K562 (cell line): ENCODE results near the gene BATF. TPM values are rescaled to one million over a fixed set of nuclear protein-coding genes. Genes with fewer than 3 reads are reported as not detected.
A peak's percentile ranks its signal among the peaks of the same experiment; 100 is the strongest.

Source experiments
- ATAC-seq: fragments of 200-7000 bp; cut with Tn5 transposase; 3 replicates; pipeline ENCODE4 v1.9.1; 2020; ENCODE audit warnings: moderate library complexity
- BruUV-seq: library from RNA; stranded (reverse); fragments of 400-500 nt; replicated peaks from 2 replicates; lab custom pipeline; 2021; lab: Mats Ljungman, UMichigan
- CTCF ChIA-PET: fragments of 300-600 bp; formaldehyde crosslinking; extraction: SDS; loops from one replicate; lab custom pipeline; 2021; ENCODE audit warnings: low intra/inter-chr PET ratio; lab: Yijun Ruan, JAX
- POLR2A ChIA-PET: fragments of 300-600, 350-650 bp; sonication (Branson Sonifier 250); formaldehyde crosslinking; extraction: SDS; loops from one replicate; lab custom pipeline; 2021; ENCODE audit warnings: antibody characterized with exemption, inconsistent platforms; lab: Yijun Ruan, JAX
- DNase-seq, 4 experiments: peaks; one replicate each; pipeline versions ENCODE4 v3.0.0 to v3.0.0-alpha.2; 2011 to 2018; ENCODE audit warnings: low spot score in 3 of 4, mixed read lengths in 3 of 4; ENCODE audit errors: extremely low read depth in 1 of 4
- FAIRE-seq: peaks from 2 replicates; lab custom pipeline; 2011; peaks lifted over from hg19 to GRCh38; lab: Jason Lieb, UNC
- H2AFZ ChIP-seq: 2 replicates; pipeline ENCODE4 v1.6.0; 2011; ENCODE audit warnings: low read depth, low read length, control low read depth, inconsistent platforms
- H3K27ac ChIP-seq: fragments of 200-600 bp; 3 replicates; pipeline ENCODE4 v1.8.0; 2011; ENCODE audit warnings: low read depth, mild to moderate bottlenecking, control low read depth, inconsistent platforms, low read length, moderate library complexity, mixed read lengths; ENCODE audit errors: extremely low read depth
- H3K27me3 ChIP-seq, 2 experiments: fragments of 300-600 bp in 1 of 2; 2 replicates in 1 of 2; 3 replicates in 1 of 2; pipeline versions ENCODE4 v1.6.0 to v1.8.0; 2011; ENCODE audit warnings: inconsistent platforms in 2 of 2, low read length in 2 of 2, mild to moderate bottlenecking in 1 of 2, mixed read lengths in 1 of 2, moderate library complexity in 1 of 2; ENCODE audit not compliant: control insufficient read depth in 2 of 2, insufficient read depth in 2 of 2
- H3K36me3 ChIP-seq: fragments of 300-600 bp; 3 replicates; pipeline ENCODE4 v1.8.0; 2011; ENCODE audit warnings: mild to moderate bottlenecking, low read length, inconsistent platforms; ENCODE audit not compliant: control insufficient read depth, insufficient read depth
- H3K4me1 ChIP-seq, 2 experiments: fragments of 200-600 bp in 1 of 2; replicated peaks in 1 of 2; 2 replicates in 1 of 2; 3 replicates in 1 of 2; pipeline versions ENCODE4 v1.5.1 to v1.8.0; 2011; ENCODE audit warnings: inconsistent platforms in 2 of 2, low read length in 2 of 2, mild to moderate bottlenecking in 1 of 2, mixed read lengths in 1 of 2, moderate library complexity in 1 of 2; ENCODE audit not compliant: control insufficient read depth in 2 of 2, insufficient read depth in 2 of 2
- H3K4me2 ChIP-seq: 2 replicates; pipeline ENCODE4 v1.6.1; 2011; ENCODE audit warnings: low read length, control low read depth, inconsistent platforms, mixed read lengths; ENCODE audit not compliant: insufficient read depth
- H3K4me3 ChIP-seq: fragments of 200-600 bp; sonication (generic), shearing (Covaris generic); 2 replicates; pipeline ENCODE4 v1.5.1; 2016; ENCODE audit warnings: control low read depth, inconsistent platforms
- H3K79me2 ChIP-seq: fragments of 200-600 bp; 3 replicates; pipeline ENCODE4 v1.8.0; 2011; ENCODE audit warnings: low read length, inconsistent platforms; ENCODE audit not compliant: control insufficient read depth, insufficient read depth
- H3K9ac ChIP-seq, 2 experiments: 2 replicates each; pipeline versions ENCODE4 v1.6.0 to v1.6.1; 2011; ENCODE audit warnings: low read depth in 2 of 2, low read length in 2 of 2, control low read depth in 1 of 2, inconsistent platforms in 1 of 2, mild to moderate bottlenecking in 1 of 2, mixed read lengths in 1 of 2; ENCODE audit not compliant: insufficient read depth in 1 of 2
- H3K9me1 ChIP-seq: one replicate; pipeline ENCODE4 v1.6.0; 2011; ENCODE audit warnings: inconsistent platforms, mild to moderate bottlenecking, low read length, moderate library complexity; ENCODE audit not compliant: control insufficient read depth, insufficient read depth
- H3K9me3 ChIP-seq: replicated peaks from 2 replicates; pipeline ENCODE4 v1.5.1; 2011; ENCODE audit warnings: low read depth, low read length, inconsistent platforms; ENCODE audit not compliant: control insufficient read depth, insufficient read depth
- H4K20me1 ChIP-seq: replicated peaks from 2 replicates; pipeline ENCODE4 v1.6.1; 2011; ENCODE audit warnings: low read length, inconsistent platforms, mixed read lengths; ENCODE audit not compliant: control insufficient read depth, insufficient read depth
- RAD21 ChIP-seq, 2 experiments: fragments of 250-450 bp in 1 of 2; fragments of 450-650 bp in 1 of 2; sonication (Bioruptor Pico) in 1 of 2; formaldehyde crosslinking in 1 of 2; IDR thresholded peaks in 1 of 2; conservative IDR thresholded peaks in 1 of 2; 2 replicates each; pipeline versions ENCODE4 v1.4.0 to v1.8.0; 2020 to 2022; ENCODE audit warnings: mild to moderate bottlenecking in 2 of 2, moderate library complexity in 1 of 2
- TAL1 ChIP-seq: fragments of 450-650 bp; IDR thresholded peaks from 2 replicates; pipeline ENCODE4 v1.6.1; 2016; ENCODE audit warnings: mild to moderate bottlenecking
- ZFP36 ChIP-seq: fragments of 150-350 bp; IDR thresholded peaks from 2 replicates; pipeline ENCODE4 v1.6.1; 2018; ENCODE audit warnings: low read length, low read depth; ENCODE audit not compliant: partially characterized antibody
- ZKSCAN1 ChIP-seq: fragments of 150-350 bp; IDR thresholded peaks from 2 replicates; pipeline ENCODE4 v1.6.1; 2016; ENCODE audit warnings: low read depth, low read length
- WGBS: fragments of 100-300 bp; shearing (Covaris generic); methylation state at CpG from one replicate; pipeline ENCODE4 v1.1.6; 2016; ENCODE audit warnings: low coverage, mixed read lengths; ENCODE audit not compliant: insufficient coverage; ENCODE audit errors: missing lambda C conversion rate; 5-methylcytosine and 5-hydroxymethylcytosine counted together
- in situ Hi-C: fragments of 300-500 bp; cut with MboI; formaldehyde crosslinking; loops from 4 replicates; pipeline ENCODE4 v1.15.0; 2018; ENCODE audit warnings: inconsistent platforms, mixed read lengths
- intact Hi-C: fragments of 100-400 bp; cut with micrococcal nuclease; formaldehyde crosslinking; loops from 2 replicates; pipeline ENCODE4 v1.14.2; 2022
- polyA plus RNA-seq, 8 experiments: library from polyadenylated mRNA; depleted of rRNA in 4 of 8; stranded (reverse) in 5 of 8; unstranded in 3 of 8; fragments of >200 nt; fragmentation: Nextera tagmentation in 2 of 8; fragmentation: Illumina TruSeq in 1 of 8; extraction: Ambion mirVana in 2 of 8; extraction: Trizol in 1 of 8; gene quantifications; 2 replicates each; pipeline versions ENCODE4 v1.2.1 to v1.2.3, GENCODE V29; 2011 to 2014; ENCODE audit warnings: inconsistent platforms in 1 of 8, missing spikeins in 1 of 8
- total RNA-seq, 7 experiments: library from RNA; depleted of rRNA in 6 of 7; stranded (reverse); fragments of >200 nt in 6 of 7; fragmentation: Illumina TruSeq in 2 of 7; extraction: Trizol in 2 of 7; gene quantifications; 2 replicates each; pipeline versions ENCODE4 v1.2.1 to v1.2.3, GENCODE V29; 2011 to 2021; ENCODE audit warnings: low replicate concordance in 1 of 7
- TF ChIP-seq, protein P1 (sequence below), 3 experiments: IDR thresholded peaks in 2 of 3; conservative IDR thresholded peaks in 1 of 3; 2 replicates each; pipeline ENCODE4 v1.5.1; 2011 to 2012; ENCODE audit warnings: low read length in 3 of 3, mild to moderate bottlenecking in 3 of 3, control low read depth in 2 of 3, improper control_type of control experiment in 1 of 3, inconsistent platforms in 1 of 3, low read depth in 1 of 3, mixed read lengths in 1 of 3, moderate library complexity in 1 of 3; ENCODE audit not compliant: insufficient read depth in 2 of 3

The BATF gene
- total and polyA plus RNA-seq, 9 of the 15 experiments (the other 6 are each of a cell fraction or from before 2014, with no cell fraction given): 0.13 to 2.1 (median 0.55) TPM; not detected in 2

DNA sequence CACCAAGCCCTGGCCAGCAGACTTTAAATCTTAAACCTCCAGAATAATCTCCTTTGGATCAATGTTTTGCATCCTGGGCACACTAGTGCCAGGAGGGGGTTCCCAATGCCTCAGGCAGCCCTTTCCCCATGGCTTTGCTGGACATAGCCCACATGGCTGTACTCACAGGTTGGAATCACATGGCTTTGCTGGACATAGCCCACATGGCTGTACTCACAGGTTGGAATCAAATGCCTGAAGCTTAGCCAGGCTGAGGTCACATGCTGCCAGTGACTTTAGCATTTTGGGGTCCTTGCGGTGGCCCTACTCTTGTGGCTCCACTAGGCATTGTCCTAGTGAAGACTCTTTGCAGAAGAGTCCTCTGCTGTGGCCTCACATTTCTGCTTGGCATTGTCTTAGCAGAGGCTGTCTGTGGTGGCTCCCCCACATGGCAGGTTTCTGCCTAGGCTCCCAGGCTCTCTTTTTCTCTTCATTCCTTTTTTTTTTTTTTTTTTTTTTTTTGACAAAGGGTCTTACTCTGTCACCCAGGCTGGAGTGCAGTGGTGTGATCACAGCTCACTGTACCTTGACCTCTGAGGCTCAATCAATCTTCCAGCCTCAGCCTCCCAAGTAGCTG, 69.2 kb downstream of the BATF start:
- intact Hi-C loops (no loop called here), in situ Hi-C loops (no loop called here)
- Histone ChIP-seq H4K20me1 (no peaks in the 10 kb centered on the region), H3K9me3 (no peaks in the 10 kb centered on the region), H3K9me1 (no peaks in the 10 kb centered on the region), H3K4me2 (no peak overlapping the region), H2AFZ (no peak overlapping the region), H3K36me3 (no peaks in the 10 kb centered on the region), H3K9ac (no peak overlapping the region), H3K79me2 (no peaks in the 10 kb centered on the region), H3K4me1 (no peaks in the 10 kb centered on the region), H3K4me3 (no peak overlapping the region), H3K27ac (no peak overlapping the region), H3K27me3 (no peaks in the 10 kb centered on the region)
- 20% methylated on average over 1 of the region's 1 CpG for WGBS
- BruUV-seq: no TSS peak
- FAIRE-seq (no peak), ATAC-seq (no peak), DNase-seq (no peak)
- TF ChIP-seq, protein P1, sequence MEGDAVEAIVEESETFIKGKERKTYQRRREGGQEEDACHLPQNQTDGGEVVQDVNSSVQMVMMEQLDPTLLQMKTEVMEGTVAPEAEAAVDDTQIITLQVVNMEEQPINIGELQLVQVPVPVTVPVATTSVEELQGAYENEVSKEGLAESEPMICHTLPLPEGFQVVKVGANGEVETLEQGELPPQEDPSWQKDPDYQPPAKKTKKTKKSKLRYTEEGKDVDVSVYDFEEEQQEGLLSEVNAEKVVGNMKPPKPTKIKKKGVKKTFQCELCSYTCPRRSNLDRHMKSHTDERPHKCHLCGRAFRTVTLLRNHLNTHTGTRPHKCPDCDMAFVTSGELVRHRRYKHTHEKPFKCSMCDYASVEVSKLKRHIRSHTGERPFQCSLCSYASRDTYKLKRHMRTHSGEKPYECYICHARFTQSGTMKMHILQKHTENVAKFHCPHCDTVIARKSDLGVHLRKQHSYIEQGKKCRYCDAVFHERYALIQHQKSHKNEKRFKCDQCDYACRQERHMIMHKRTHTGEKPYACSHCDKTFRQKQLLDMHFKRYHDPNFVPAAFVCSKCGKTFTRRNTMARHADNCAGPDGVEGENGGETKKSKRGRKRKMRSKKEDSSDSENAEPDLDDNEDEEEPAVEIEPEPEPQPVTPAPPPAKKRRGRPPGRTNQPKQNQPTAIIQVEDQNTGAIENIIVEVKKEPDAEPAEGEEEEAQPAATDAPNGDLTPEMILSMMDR (IDR thresholded peaks at IDR 0.05 in 2 of 3, conservative IDR thresholded peaks at IDR 0.05 in 1 of 3; ENCODE audit: insufficient read depth in 2 of 3, low read depth in 1 of 3, low read length in 3 of 3): 0 out of 6 replicates have a peak, but pooled peaks of 1 of the 3 experiments have one; percentile 8
- no peak for TF ChIP-seq TAL1
- CTCF ChIA-PET: no interaction called here
- POLR2A ChIA-PET: no interaction called here

DNA sequence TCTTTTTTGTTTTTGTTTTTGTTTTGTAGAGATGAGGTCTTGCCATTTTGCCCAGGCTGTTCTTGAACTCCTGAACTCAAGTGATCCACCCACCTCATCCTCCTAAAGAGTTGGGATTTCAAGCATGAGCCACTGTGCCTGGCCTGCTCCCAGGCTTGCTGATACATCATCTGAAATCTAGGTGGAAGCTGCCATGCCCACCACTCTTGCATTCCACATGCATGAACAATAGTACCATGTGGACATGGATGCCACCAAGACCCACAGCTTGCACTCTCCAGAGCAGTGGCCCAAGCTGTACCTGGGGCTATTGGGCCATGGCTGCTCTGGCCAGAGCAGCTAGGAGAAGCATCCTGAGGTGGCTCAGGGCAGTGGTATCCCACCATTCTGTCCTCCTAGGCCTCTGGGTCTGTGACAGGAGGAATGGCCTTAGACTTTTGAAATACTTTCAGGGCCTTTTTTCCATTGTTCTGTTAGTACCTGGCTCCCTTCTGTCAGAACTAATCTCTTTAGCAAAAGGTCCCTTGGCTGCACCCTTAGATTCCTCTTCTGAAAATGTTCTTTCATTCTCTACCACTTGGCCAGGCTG, 69.8 kb downstream of the BATF start:
- H3K9me1 ChIP-seq: no peaks in the 10 kb centered on the region
- H4K20me1 ChIP-seq: no peaks in the 10 kb centered on the region
- BruUV-seq: no TSS peak
- no peaks in the 10 kb centered on the region for H3K27me3 ChIP-seq
- H2AFZ ChIP-seq: no peak overlapping the region
- ATAC-seq: no peak
- CTCF ChIA-PET: no interaction called here
- H3K4me1 ChIP-seq: no peaks in the 10 kb centered on the region
- in situ Hi-C loops: no loop called here
- no peaks in the 10 kb centered on the region for H3K79me2 ChIP-seq
- intact Hi-C loops: no loop called here
- TF ChIP-seq ZKSCAN1: no peak
- TF ChIP-seq ZFP36: peak; percentile 26
- no peak for TF ChIP-seq RAD21 (CRISPR knock-in tag; conservative IDR thresholded peaks at IDR 0.05 in 1 of 2, IDR thresholded peaks at IDR 0.05 in 1 of 2)
- TF ChIP-seq, all 486 proteins: peak for 1
- no peak for FAIRE-seq
- H3K27ac ChIP-seq: no peak overlapping the region
- no peaks in the 10 kb centered on the region for H3K36me3 ChIP-seq
- H3K4me3 ChIP-seq: no peak overlapping the region
- DNase-seq: no peak
- POLR2A ChIA-PET: no interaction called here
- H3K4me2 ChIP-seq: no peak overlapping the region
- no peaks in the 10 kb centered on the region for H3K9me3 ChIP-seq
- no peak overlapping the region for H3K9ac ChIP-seq
